HUES64 (cell line): Measurements from ENCODE around the gene EXT2. TPM values are rescaled to one million over a fixed set of nuclear protein-coding genes. Genes with fewer than 3 reads are reported as not detected.
A peak's percentile ranks its signal among the peaks of the same experiment; 100 is the strongest.

Experiments used
- H3K27ac ChIP-seq: 2 replicates; pipeline ENCODE4 v1.7.0; 2013; ENCODE audit warnings: low read depth, low read length, inconsistent platforms
- H3K27me3 ChIP-seq: 2 replicates; pipeline ENCODE4 v1.6.1; 2013; ENCODE audit warnings: mild to moderate bottlenecking, low read length; ENCODE audit not compliant: insufficient read depth
- H3K36me3 ChIP-seq: 2 replicates; pipeline ENCODE4 v1.6.1; 2013; ENCODE audit warnings: mild to moderate bottlenecking, low read length; ENCODE audit not compliant: insufficient read depth
- H3K4me1 ChIP-seq: 2 replicates; pipeline ENCODE4 v1.6.1; 2013; ENCODE audit warnings: mild to moderate bottlenecking, low read length, moderate library complexity; ENCODE audit not compliant: insufficient read depth
- H3K4me3 ChIP-seq: 2 replicates; pipeline ENCODE4 v1.5.1; 2013; ENCODE audit warnings: mild to moderate bottlenecking, low read length, moderate library complexity
- H3K9ac ChIP-seq: 2 replicates; pipeline ENCODE4 v1.6.1; 2013; ENCODE audit warnings: mild to moderate bottlenecking, low read depth, low read length
- H3K9me3 ChIP-seq: 2 replicates; pipeline ENCODE4 v1.6.1; 2013; ENCODE audit warnings: low read depth, low read length; ENCODE audit not compliant: insufficient read depth
- WGBS: fragments of 150-250, 120-280 bp; methylation state at CpG from one replicate; pipeline ENCODE4 v1.1.7; 2013; ENCODE audit warnings: missing lambda C conversion rate; 5-methylcytosine and 5-hydroxymethylcytosine counted together
- polyA plus RNA-seq, 2 experiments: library from polyadenylated mRNA; stranded (reverse); fragments of 50-300 nt; gene quantifications; one replicate each; pipeline ENCODE4 v1.2.3, GENCODE V29; 2013

Gene EXT2
- polyA plus RNA-seq (2013, experiment 1 of 2), result 33.1 TPM
- polyA plus RNA-seq (2013, experiment 2 of 2), result 35.6 TPM

- Histone ChIP-seq H3K27ac (no peak within 1 kb of the TSS), H3K4me3 (peak within 1 kb of the TSS; percentile 91), H3K9me3 (no peaks in the 10 kb centered on the region), H3K36me3 (no peaks in the 10 kb centered on the region), H3K27me3 (peaks cover 13% of the 10 kb centered on the region), H3K4me1 (peaks cover 9% of the 10 kb centered on the region), H3K9ac (peak within 1 kb of the TSS; percentile 71)
- under 1% methylated on average over 83 of the region's 83 CpGs for WGBS
These were observed at the start of gene EXT2 for GRCh38 chr11:44095506-44096359. Gene EXT2, plus strand, starts transcription at chr11:44095678. Its CDS starts 12,035 bp downstream, at chr11:44107713.

DNA sequence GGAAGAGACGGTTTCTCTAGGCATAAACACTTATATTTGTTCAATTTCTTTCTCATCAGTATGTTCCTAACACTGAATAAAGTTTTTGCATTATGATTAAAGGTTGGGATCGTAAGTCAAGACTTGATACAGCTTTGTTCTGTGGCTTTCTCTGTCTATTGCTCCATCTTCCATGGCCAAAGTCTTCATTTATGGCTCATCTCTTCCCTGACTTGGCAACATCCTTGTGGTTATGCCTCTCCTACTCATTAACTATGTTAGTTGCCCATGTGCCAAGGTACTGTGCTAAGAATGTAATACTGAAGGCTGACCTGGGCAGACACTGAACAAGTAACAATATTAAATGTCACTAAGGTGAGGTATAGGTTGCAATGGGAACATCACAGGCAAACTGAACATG is 49.3 kb upstream of the EXT2 start:
- Histone ChIP-seq H3K4me1 (no peaks in the 10 kb centered on the region), H3K9me3 (no peaks in the 10 kb centered on the region; the same call in 1 of the 2 replicates), H3K36me3 (no peaks in the 10 kb centered on the region), H3K4me3 (no peak overlapping the region), H3K27ac (no peak overlapping the region), H3K27me3 (peaks cover 6% of the 10 kb centered on the region), H3K9ac (no peak overlapping the region)
- WGBS, result 96% methylated on average over 2 of the region's 2 CpGs

GRCh38 chr11:44047298-44047697 is 48.2 kb upstream of the EXT2 start:
- H3K9ac ChIP-seq, result no peak overlapping the region
- 78% methylated on average over 2 of the region's 2 CpGs for WGBS
- no peak overlapping the region for H3K27ac ChIP-seq
- no peaks in the 10 kb centered on the region for H3K36me3 ChIP-seq
- no peaks in the 10 kb centered on the region for H3K9me3 ChIP-seq
- no peak overlapping the region for H3K4me3 ChIP-seq
- H3K4me1 ChIP-seq, result no peaks in the 10 kb centered on the region
- peaks cover 6% of the 10 kb centered on the region for H3K27me3 ChIP-seq

DNA sequence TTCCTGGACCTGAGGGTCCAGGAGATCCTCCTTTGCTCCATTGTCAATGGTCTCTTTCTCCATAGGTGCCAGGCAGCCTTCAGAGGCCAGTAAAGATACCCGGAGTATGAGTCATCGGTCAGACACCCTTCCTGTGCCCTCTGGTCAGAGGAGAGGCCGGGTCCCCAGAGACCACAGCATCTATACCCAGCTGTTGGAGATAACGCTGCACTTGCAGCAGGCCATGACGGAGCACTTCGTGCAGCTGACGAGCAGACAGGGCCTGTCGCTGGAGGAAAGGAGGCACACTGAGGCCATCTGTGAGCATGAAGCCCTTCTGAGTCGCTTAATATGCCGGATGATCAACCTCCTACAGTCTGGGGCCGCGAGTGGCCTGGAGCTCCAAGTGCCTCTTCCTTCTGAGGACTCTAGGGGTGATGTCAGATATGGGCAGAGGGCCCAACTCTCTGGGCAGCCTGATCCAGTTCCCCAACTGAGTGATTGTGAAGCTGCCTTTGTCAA is 47.5 kb upstream of the EXT2 start, which contains the start of gene ACCSL:
ACCSL (plus strand) TSS at position 51 of the 501 bp plus-strand sequence; CDS start at position 107, 56 bp downstream.
- WGBS, result 93% methylated on average over 12 of the region's 12 CpGs
- no peak within 1 kb of the TSS for H3K27ac ChIP-seq

GRCh38 chr11:44049832-44050231 is 45.6 kb upstream of the EXT2 start:
- WGBS, result 85% methylated on average over 3 of the region's 3 CpGs
- no peaks in the 10 kb centered on the region for H3K4me1 ChIP-seq
- no peaks in the 10 kb centered on the region for H3K36me3 ChIP-seq
- H3K27me3 ChIP-seq, result peaks cover 2% of the 10 kb centered on the region; the same call in 1 of the 2 replicates
- H3K9me3 ChIP-seq, result no peaks in the 10 kb centered on the region
- no peak overlapping the region for H3K9ac ChIP-seq
- H3K4me3 ChIP-seq, result no peak overlapping the region
- H3K27ac ChIP-seq, result no peak overlapping the region

More for the DNA sequence above, 47.5 kb upstream of the EXT2 start, which contains the start of gene ACCSL:
- H3K4me3 ChIP-seq, result no peak within 1 kb of the TSS
- H3K27me3 ChIP-seq, result peaks cover 6% of the 10 kb centered on the region
- no peaks in the 10 kb centered on the region for H3K9me3 ChIP-seq
- no peaks in the 10 kb centered on the region for H3K4me1 ChIP-seq
- no peaks in the 10 kb centered on the region for H3K36me3 ChIP-seq
- no peak within 1 kb of the TSS for H3K9ac ChIP-seq

- no peaks in the 10 kb centered on the region for H3K4me1 ChIP-seq
- peaks cover 2% of the 10 kb centered on the region; the same call in 1 of the 2 replicates for H3K27me3 ChIP-seq
- H3K27ac ChIP-seq, result no peak overlapping the region
- WGBS, result 89% methylated on average over 4 of the region's 4 CpGs
- no peak overlapping the region for H3K4me3 ChIP-seq
- H3K9me3 ChIP-seq, result no peaks in the 10 kb centered on the region
- no peak overlapping the region for H3K9ac ChIP-seq
- H3K36me3 ChIP-seq, result no peaks in the 10 kb centered on the region
These were observed 44.3 kb upstream of the EXT2 start for GRCh38 chr11:44051171-44051570.

DNA sequence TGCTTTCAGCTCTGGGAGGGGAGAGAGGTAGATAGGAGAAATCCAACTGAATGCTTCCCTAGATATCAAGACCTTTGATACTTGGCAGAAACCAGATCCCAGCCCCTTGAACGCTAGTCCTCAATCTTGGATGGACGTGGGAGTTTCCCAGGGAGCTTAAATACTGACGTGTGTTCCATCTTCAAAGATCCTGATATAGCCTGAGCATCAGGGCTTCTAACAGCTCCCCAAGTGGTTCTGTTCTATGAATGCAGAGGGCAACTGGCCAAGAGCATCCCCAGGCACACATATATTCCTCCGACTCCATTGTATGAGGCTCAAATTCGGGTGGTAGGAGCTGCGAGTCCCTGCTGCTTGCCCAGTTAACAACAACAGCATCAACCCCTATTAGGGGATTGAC is 38.1 kb upstream of the EXT2 start:
- no peak overlapping the region for H3K4me3 ChIP-seq
- no peaks in the 10 kb centered on the region for H3K9me3 ChIP-seq
- WGBS, result 96% methylated on average over 6 of the region's 6 CpGs
- H3K9ac ChIP-seq, result no peak overlapping the region
- no peaks in the 10 kb centered on the region for H3K27me3 ChIP-seq
- no peaks in the 10 kb centered on the region for H3K36me3 ChIP-seq
- no peak overlapping the region for H3K27ac ChIP-seq
- H3K4me1 ChIP-seq, result no peaks in the 10 kb centered on the region

DNA sequence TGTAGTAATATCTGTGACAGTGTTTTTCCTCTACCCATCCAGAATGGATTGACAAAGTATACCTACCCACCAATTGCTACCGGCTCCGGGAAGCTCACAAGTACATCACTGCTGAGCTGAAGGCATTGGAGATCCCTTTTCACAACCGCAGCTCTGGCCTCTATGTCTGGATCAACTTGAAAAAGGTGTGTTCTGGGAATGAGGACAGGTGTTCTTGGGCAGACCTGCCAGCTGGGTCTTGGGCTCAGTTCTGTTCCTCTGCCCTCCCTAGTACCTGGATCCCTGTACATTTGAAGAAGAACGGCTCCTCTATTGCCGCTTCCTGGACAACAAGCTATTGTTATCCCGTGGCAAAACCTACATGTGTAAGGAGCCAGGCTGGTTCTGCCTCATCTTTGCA is 37.2 kb upstream of the EXT2 start:
- Histone ChIP-seq H3K27ac (no peak overlapping the region), H3K4me1 (0 out of 2 replicates have a peak, but pooled peaks cover 4% of the 10 kb centered on the region), H3K4me3 (no peak overlapping the region), H3K27me3 (no peaks in the 10 kb centered on the region), H3K9me3 (no peaks in the 10 kb centered on the region), H3K36me3 (no peaks in the 10 kb centered on the region), H3K9ac (no peak overlapping the region)
- 94% methylated on average over 6 of the region's 6 CpGs for WGBS

GRCh38 chr11:44065161-44065661 is 30.3 kb upstream of the EXT2 start:
- WGBS, result 39% methylated on average over 3 of the region's 4 CpGs
- Histone ChIP-seq H3K27ac (peak overlapping the region; percentile 88), H3K9me3 (no peaks in the 10 kb centered on the region), H3K4me3 (peak overlapping the region; percentile 62), H3K9ac (peak overlapping the region; percentile 76), H3K36me3 (no peaks in the 10 kb centered on the region), H3K27me3 (peaks cover 12% of the 10 kb centered on the region), H3K4me1 (peaks cover 22% of the 10 kb centered on the region; the same call in 1 of the 2 replicates)

DNA sequence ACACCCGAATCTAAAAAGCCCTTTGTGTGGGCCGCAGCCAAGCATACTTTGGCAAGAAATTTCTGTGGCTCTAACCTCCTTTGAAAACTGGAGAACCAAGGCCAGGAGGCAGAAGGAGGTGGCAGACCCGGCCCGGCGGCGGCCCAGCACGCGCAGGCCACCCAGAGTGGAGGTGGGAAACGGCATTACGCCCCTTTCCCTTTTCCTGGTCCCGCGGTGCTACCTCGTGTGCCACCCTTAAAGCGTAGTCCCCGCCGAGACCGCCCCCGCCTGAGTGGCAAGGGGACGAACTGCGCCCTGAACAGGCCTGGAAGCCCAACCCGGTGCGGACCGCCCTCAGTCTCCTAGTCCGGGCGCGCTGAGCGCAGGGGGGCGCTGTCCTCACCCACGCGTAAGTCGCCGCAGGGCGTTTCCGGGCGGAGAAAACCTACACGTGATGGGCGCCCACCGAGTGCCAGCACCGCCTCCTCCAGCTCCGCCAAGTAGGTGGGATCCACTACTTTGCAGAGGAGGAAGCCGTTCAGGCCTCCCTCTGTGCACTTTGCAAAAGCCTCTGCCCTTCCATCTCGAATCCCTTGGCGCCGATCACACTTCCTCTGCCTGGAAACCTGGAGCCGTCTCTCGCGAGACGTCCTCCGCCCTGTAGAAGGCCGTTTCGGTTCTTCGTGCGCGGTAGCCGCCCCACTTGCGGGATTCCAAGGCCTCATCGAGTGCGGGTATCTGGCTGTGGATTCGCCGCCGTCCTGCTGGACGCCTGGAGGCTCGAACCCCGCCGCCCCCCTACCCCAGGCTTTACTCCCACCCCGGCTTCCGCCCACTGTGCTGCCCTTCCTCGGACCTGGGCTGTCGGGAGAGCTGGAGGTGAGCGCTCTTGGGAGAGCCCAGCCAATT is 29.4 kb upstream of the EXT2 start, which contains the start of gene ACCS:
ACCS (plus strand) TSS at position 430 of the 891 bp plus-strand sequence. CDS start 1,358 bp downstream, outside the sequence.
- 2% methylated on average over 70 of the region's 70 CpGs for WGBS
- H3K27ac ChIP-seq, result peak within 1 kb of the TSS; percentile 88
- peaks cover 12% of the 10 kb centered on the region for H3K27me3 ChIP-seq
- H3K9ac ChIP-seq, result peak within 1 kb of the TSS; percentile 76
- H3K9me3 ChIP-seq, result no peaks in the 10 kb centered on the region
- peaks cover 22% of the 10 kb centered on the region; the same call in 1 of the 2 replicates for H3K4me1 ChIP-seq
- peak within 1 kb of the TSS; percentile 62 for H3K4me3 ChIP-seq
- no peaks in the 10 kb centered on the region for H3K36me3 ChIP-seq
